PC-9 (cell line): ENCODE measurements around the gene USE1.

ENCODE experiments used
- CTCF ChIP-seq: fragments of 200-600 bp; sonication (generic); conservative IDR thresholded peaks from 2 replicates; pipeline ENCODE4 v1.6.1; 2017; ENCODE audit warnings: mixed run types, antibody characterized with exemption, mild to moderate bottlenecking, moderate library complexity
- EZH2 ChIP-seq: fragments of 200-600 bp; sonication (generic); IDR thresholded peaks from 2 replicates; pipeline ENCODE4 v1.8.0; 2017; ENCODE audit warnings: antibody characterized with exemption, low read depth

- TF ChIP-seq CTCF = no peak
- TF ChIP-seq EZH2 = no peak
Observed at GRCh38 chr19:17248011-17248776, 33.0 kb downstream of the USE1 start.
